ENCODE data around the gene NIPBL.
"Not testable (repeated sequence)": the region's sequence is repeated elsewhere in the genome, so short reads cannot be mapped to it uniquely, and the experiment has no call there.

NIPBL gene

DNA sequence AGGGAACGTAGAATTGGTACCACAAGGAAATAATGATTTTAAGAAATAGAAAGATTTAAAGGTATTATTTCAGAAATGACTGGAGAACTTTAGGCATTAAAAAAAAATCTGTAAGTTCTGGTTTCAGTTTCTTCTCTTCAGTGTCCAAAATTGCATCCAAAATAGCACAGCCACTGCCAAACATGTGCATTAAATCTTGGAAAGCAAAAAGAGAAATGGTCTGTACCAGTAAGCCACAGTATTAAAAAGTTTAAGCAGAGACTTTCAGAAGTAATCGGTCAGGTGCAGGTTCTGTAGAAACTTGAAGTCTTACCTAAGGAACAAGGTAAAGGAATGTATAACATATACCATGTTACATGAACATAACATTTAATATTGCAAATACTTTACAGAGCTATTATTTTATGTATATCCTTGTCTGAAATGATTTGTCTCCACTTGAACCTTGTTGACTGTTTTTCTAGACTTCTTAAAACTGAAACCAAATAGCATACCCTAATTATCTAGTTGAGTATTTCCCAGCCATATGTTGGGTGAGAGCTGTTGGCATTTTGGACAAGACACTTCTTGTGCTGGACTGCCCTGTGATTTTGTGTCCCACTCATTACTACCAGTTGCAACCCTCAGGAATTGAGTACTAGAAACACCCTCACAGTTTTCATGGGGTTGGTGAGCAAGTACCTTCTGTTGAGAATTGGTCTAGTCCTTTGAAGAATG lies 32.1 kb downstream of the NIPBL start:
- DNase-seq = no peak

GRCh38 chr5:36915653-36916052 lies 39.1 kb downstream of the NIPBL start:
- DNase-seq = no peak

- not testable (repeated sequence) for DNase-seq
These were observed 40.0 kb downstream of the NIPBL start for GRCh38 chr5:36916614-36917013.

DNA sequence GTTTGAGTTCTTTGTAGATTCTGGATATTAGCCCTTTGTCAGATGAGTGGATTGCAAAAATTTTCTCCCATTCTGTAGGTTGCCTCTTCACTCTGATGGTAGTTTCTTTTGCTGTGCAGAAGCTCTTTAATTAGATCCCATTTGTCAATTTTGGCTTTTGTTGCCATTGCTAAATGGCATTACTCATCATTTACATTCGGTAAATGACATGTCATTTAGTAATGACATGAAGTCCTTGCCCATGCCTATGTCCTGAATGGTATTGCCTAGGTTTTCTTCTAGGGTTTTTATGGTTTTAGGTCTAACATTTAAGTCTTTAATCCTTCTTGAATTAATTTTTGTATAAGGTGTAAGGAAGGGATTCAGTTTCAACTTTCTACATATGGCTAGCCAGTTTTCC lies 40.8 kb downstream of the NIPBL start:
- DNase-seq = not testable (repeated sequence)

DNA sequence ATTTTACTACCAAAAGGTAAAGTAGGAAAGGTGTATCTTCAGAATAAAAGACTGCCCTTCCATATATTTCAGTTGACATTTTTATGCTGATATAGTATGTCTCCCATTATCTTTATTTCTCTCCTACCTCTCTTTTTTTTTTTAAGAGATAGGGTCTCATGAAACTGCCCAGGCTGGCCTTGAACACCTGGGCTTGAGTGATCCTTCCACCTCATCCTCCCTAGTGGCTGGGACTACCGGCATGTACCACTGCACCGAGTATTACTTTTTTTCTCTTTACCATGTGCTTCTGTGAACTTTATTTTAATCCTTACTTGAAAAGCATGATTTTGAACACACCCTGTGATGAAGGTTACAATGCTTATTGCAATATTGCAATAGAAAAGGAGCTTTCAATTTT lies 42.7 kb downstream of the NIPBL start:
- DNase-seq = no peak

DNA sequence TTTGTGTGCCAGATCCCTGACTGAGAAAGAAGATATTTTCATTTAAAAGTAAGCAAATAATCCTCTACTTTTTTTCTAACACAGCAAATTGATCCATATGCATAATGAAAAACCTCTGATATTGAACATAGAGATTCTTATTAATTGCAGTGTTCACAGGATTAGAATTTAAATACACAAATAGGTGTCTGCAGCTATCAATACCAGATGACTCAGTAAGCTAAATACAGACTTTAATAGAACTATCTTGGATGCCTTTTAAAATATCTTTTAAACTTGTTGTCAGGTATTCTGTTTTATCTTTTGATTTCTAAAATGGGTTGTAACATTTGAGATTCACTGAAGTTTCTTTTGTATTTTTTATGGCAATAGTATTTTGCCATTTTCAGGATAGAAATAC lies 43.1 kb downstream of the NIPBL start:
- DNase-seq = no peak

GRCh38 chr5:36928947-36929346 lies 52.4 kb downstream of the NIPBL start:
- peak; percentile 18 for DNase-seq

GRCh38 chr5:36929438-36929837 lies 52.9 kb downstream of the NIPBL start:
- no peak for DNase-seq

DNA sequence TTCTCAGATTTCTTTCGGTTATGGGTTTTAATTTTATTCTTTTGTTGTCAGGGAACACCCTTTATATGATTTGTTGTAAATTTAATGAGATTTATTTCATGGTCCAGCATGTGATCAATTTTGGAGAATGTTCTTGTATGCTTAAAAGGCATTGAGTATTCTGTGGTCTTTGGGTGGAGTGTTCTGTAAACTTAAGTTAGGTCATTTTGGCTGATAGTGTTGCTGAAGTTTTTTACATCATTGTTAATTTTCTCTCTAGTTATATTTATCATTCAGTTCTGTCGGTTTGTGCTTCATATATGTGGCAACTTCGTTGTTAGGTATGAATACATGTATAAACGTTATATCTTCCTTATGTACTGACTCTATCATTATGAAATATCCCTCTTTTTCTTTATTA lies 55.5 kb downstream of the NIPBL start:
- no peak for DNase-seq

DNA sequence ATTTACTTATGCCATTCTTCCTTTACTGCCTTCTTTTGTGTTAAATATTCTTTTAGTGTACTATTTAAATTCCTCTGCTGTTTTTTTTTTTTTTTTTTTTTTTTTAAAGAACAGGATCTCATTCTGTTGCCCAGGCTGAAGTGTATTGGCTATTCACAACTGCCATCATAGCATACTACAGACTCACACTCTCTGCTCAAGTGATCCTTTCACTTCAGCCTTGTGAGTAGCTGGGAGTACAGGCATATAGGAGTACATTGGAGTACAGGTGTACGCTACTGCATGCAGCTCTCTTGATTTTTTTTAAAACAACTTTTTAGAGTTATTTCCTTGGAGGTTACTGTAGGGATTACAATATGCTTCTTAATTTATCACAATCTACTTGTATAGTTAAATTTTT lies 56.1 kb downstream of the NIPBL start:
- DNase-seq = no peak

- no peak for DNase-seq
These were observed 58.3 kb downstream of the NIPBL start for GRCh38 chr5:36934740-36935356.

- DNase-seq = no peak
These were observed 59.2 kb downstream of the NIPBL start for GRCh38 chr5:36935805-36936204.

- DNase-seq = no peak
These were observed 59.7 kb downstream of the NIPBL start for GRCh38 chr5:36936309-36936708.

DNA sequence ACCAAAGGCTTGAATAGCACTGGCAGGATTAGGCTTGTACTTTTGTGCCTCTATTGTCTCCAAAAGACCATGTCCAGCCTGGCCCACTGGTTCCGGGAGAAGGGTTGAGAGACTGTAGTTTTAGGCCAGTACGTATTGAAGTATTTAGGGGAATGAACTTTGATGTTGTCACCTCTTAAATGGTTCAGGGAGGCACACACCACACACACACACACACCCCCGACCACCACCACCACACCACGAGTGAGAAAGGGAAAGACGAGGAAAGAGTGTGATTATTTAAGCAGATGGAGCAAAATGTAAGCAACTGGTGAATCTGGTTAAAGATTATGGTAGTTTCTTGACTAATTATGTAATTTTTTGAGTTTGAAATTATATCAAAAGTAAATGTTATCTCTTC lies 61.6 kb downstream of the NIPBL start:
- no peak for DNase-seq

GRCh38 chr5:36939969-36940858 lies 63.6 kb downstream of the NIPBL start:
- DNase-seq = no peak

DNA sequence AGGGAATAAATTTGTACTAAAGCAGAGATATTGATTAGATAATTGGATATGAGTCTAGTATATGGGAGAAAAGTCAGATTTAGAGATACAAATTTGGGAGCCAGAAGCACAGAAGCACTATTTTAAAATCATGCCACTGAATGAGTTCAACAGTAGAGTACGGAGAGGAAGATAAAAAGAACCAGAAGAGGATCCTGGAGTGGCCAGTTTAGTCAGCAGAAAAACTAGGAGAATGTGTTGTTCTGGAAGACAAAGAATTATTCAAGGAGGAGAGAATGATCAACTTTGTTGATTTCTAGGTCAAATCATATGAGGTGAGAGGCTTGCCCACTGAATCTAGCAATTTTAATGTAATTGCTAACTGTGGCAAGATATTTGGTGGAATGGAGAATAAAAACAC lies 67.0 kb downstream of the NIPBL start:
- DNase-seq = no peak

- no peak for DNase-seq
These were observed 67.5 kb downstream of the NIPBL start for GRCh38 chr5:36944024-36944423.

- peak; percentile 39 for DNase-seq
These were observed 68.1 kb downstream of the NIPBL start for GRCh38 chr5:36944607-36945225.

- DNase-seq = no peak
These were observed 69.1 kb downstream of the NIPBL start for GRCh38 chr5:36945687-36946086.

DNA sequence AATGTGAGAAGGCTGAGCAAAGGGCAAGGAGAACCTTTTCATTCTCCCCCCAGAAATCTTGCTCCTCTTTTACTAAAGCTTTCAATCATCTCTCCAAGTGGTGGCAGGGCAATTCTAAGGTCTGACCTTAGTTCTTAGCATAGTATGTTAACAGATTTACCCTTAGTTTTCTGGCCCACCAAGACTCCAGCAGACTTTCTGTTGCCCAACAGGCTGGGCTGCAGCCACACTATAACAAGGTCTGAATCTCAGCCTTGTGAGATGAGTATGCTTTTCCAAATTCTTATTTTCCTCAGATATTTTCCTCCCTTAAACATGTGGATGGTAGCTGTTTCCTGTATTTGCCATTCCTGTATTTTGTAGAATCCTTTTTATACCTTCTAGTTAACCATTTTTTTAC lies 69.5 kb downstream of the NIPBL start:
- no peak for DNase-seq

- no peak for DNase-seq
These were observed 71.5 kb downstream of the NIPBL start for GRCh38 chr5:36948041-36948440.

DNA sequence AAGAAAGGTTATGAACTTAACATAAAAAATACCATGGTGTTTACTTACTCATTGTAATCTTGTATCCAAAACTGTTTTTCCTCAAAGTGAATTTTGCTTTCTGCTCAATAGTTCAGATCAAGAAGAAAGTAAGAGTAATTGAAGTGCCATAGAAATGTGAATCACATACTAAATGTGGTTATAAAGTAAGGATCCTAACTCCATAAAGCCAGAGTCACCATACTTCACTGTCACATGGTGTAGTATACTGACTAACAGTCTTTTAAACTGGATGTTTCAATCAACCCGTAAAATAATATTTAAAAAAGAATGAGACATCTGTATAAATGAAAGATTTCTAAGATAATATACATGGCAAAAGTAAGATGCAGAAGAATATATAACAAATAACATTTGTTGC lies 72.1 kb downstream of the NIPBL start:
- no peak for DNase-seq

DNA sequence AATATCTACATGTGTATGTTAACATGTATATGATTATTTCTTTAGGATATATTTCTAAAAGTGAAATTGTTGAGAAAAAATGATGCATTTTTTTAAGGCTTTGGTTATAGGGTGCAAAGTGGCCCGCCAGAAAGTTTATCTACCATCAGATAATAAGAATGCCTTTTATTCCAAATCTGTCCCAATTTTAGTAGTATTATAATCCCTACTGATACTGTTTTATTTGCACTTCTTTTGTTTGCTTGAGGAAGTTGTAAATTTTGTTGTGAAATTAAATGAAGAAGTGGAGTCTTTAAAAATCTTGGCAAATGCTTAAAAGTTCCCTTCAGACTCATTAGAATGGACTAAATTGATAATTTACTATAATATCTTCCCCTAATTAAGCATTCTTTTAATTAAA lies 73.0 kb downstream of the NIPBL start:
- no peak for DNase-seq
